Transverse colon (tissue), 3 donors: ENCODE measurements around the gene SNX30.
A peak's percentile ranks its signal among the peaks of the same experiment; 100 is the strongest.

Experiments
- CTCF ChIP-seq, 5 experiments: fragments of 200-600 bp in 3 of 5; fragments of 450-650 bp in 2 of 5; sonication (generic) in 3 of 5; IDR thresholded peaks; 1 replicate in 2 of 5; 2 replicates in 3 of 5; pipeline ENCODE4 v1.5.1; 2016 to 2017; ENCODE audit warnings: antibody characterized with exemption in 5 of 5, inconsistent platforms in 3 of 5, mild to moderate bottlenecking in 2 of 5, moderate library complexity in 1 of 5
- POLR2A ChIP-seq: fragments of 450-650 bp; IDR thresholded peaks from one replicate; pipeline ENCODE4 v1.6.1; 2016; ENCODE audit warnings: antibody characterized with exemption, mild to moderate bottlenecking, moderate library complexity

GRCh38 chr9:112844771-112845542 lies 94.4 kb downstream of the SNX30 start:
- TF ChIP-seq CTCF (IDR thresholded peaks at IDR 0.05) = peak; percentile 91 to 99 (median 96)
- TF ChIP-seq POLR2A = no peak
